IMR-90 (cell line): ENCODE results near the gene PTPRU. TPM values are rescaled to one million over a fixed set of nuclear protein-coding genes. Genes with fewer than 3 reads are reported as not detected.

Source experiments
- ATAC-seq: fragments of 200-7000 bp; cut with Tn5 transposase; 2 replicates; pipeline ENCODE4 v1.9.1; 2020; ENCODE audit warnings: low read depth, mild to moderate bottlenecking, moderate library complexity
- BruUV-seq: library from RNA; stranded (reverse); fragments of 400-500 nt; replicated peaks from 2 replicates; lab custom pipeline; 2021; lab: Mats Ljungman, UMichigan
- CTCF ChIA-PET: fragments of 300-600 bp; formaldehyde crosslinking; extraction: SDS; loops from one replicate; lab custom pipeline; 2021; ENCODE audit warnings: antibody characterized with exemption; lab: Yijun Ruan, JAX
- POLR2A ChIA-PET: fragments of 300-600 bp; sonication (Branson Sonifier 250); formaldehyde crosslinking; loops from one replicate; lab custom pipeline; 2022; ENCODE audit warnings: antibody characterized with exemption; ENCODE audit not compliant: unreplicated experiment; lab: Charles Lee
- DNase-seq: peaks from one replicate; pipeline ENCODE4 v3.0.0; 2013
- H2AFZ ChIP-seq: replicated peaks from 2 replicates; pipeline ENCODE3; 2013; ENCODE audit warnings: low read length, mild to moderate bottlenecking; ENCODE audit not compliant: poor library complexity
- H2AK5ac ChIP-seq: 2 replicates; pipeline ENCODE4 v1.6.1; 2013; ENCODE audit warnings: low read depth, low read length, inconsistent platforms
- H2AK9ac ChIP-seq: replicated peaks from 2 replicates; pipeline ENCODE3; 2013; ENCODE audit warnings: mild to moderate bottlenecking, low read depth, low read length, moderate library complexity; ENCODE audit not compliant: poor library complexity
- H2BK120ac ChIP-seq: 2 replicates; pipeline ENCODE4 v1.6.1; 2013; ENCODE audit warnings: low read depth, low read length, inconsistent platforms
- H2BK15ac ChIP-seq: 3 replicates; pipeline ENCODE4 v1.6.1; 2013; ENCODE audit warnings: low read depth, low read length, inconsistent platforms
- H2BK20ac ChIP-seq: 2 replicates; pipeline ENCODE4 v1.6.1; 2013; ENCODE audit warnings: low read depth, mild to moderate bottlenecking, inconsistent platforms, low read length, moderate library complexity
- H2BK5ac ChIP-seq: 2 replicates; pipeline ENCODE4 v1.6.1; 2013; ENCODE audit warnings: mild to moderate bottlenecking, low read depth, low read length, inconsistent platforms; ENCODE audit not compliant: poor library complexity, severe bottlenecking
- H3K14ac ChIP-seq: replicated peaks from 2 replicates; pipeline ENCODE4 v1.6.1; 2013; ENCODE audit warnings: low read depth, low read length, inconsistent platforms
- H3K18ac ChIP-seq: 2 replicates; pipeline ENCODE4 v1.6.1; 2013; ENCODE audit warnings: low read depth, low read length, control low read depth
- H3K23ac ChIP-seq: 2 replicates; pipeline ENCODE4 v1.6.1; 2013; ENCODE audit warnings: low read depth, low read length, inconsistent platforms
- H3K27ac ChIP-seq: 2 replicates; pipeline ENCODE4 v1.5.1; 2013; ENCODE audit warnings: mild to moderate bottlenecking, control low read depth, low read length; ENCODE audit not compliant: insufficient read depth
- H3K27me3 ChIP-seq: 2 replicates; pipeline ENCODE4 v1.6.1; 2013; ENCODE audit warnings: low read length; ENCODE audit not compliant: control insufficient read depth, insufficient read depth
- H3K36me3 ChIP-seq: 2 replicates; pipeline ENCODE4 v1.6.1; 2013; ENCODE audit warnings: low read length, mixed read lengths; ENCODE audit not compliant: control insufficient read depth, insufficient read depth
- H3K4ac ChIP-seq: 2 replicates; pipeline ENCODE4 v1.6.1; 2013; ENCODE audit warnings: low read depth, low read length, inconsistent platforms
- H3K4me1 ChIP-seq: 2 replicates; pipeline ENCODE4 v1.6.1; 2013; ENCODE audit warnings: low read length, mixed read lengths; ENCODE audit not compliant: control insufficient read depth, insufficient read depth
- H3K4me2 ChIP-seq: 2 replicates; pipeline ENCODE4 v1.6.1; 2013; ENCODE audit warnings: low read depth, mild to moderate bottlenecking, control low read depth, low read length, moderate library complexity
- H3K4me3 ChIP-seq: 2 replicates; pipeline ENCODE4 v1.5.1; 2013; ENCODE audit warnings: low read depth, mild to moderate bottlenecking, control low read depth, low read length, moderate library complexity; ENCODE audit not compliant: insufficient read depth
- H3K56ac ChIP-seq: 2 replicates; pipeline ENCODE4 v1.6.1; 2013; ENCODE audit warnings: low read length, inconsistent platforms; ENCODE audit not compliant: insufficient read depth; ENCODE audit errors: extremely low read depth
- H3K79me1 ChIP-seq, 2 experiments: 2 replicates each; pipeline ENCODE4 v1.6.1; 2013; ENCODE audit warnings: low read length in 2 of 2, inconsistent platforms in 1 of 2, low read depth in 1 of 2
- H3K9ac ChIP-seq: 2 replicates; pipeline ENCODE4 v1.6.1; 2013; ENCODE audit warnings: low read depth, low read length, control low read depth
- H3K9me1 ChIP-seq: 2 replicates; pipeline ENCODE4 v1.6.1; 2013; ENCODE audit warnings: low read length, inconsistent platforms; ENCODE audit not compliant: insufficient read depth
- H3K9me3 ChIP-seq: 2 replicates; pipeline ENCODE4 v1.6.1; 2013; ENCODE audit warnings: low read length; ENCODE audit not compliant: control insufficient read depth, insufficient read depth
- H4K20me1 ChIP-seq: 2 replicates; pipeline ENCODE4 v1.6.1; 2013; ENCODE audit warnings: low read length, inconsistent platforms; ENCODE audit not compliant: insufficient read depth
- H4K5ac ChIP-seq: 2 replicates; pipeline ENCODE4 v1.6.1; 2013; ENCODE audit warnings: mild to moderate bottlenecking, low read depth, low read length, control low read depth
- H4K8ac ChIP-seq, 2 experiments: 2 replicates each; pipeline ENCODE4 v1.6.1; 2013; ENCODE audit warnings: low read depth in 2 of 2, low read length in 2 of 2, control low read depth in 1 of 2, inconsistent platforms in 1 of 2
- H4K91ac ChIP-seq: 2 replicates; pipeline ENCODE4 v1.6.1; 2013; ENCODE audit warnings: low read depth, low read length, inconsistent platforms; ENCODE audit not compliant: insufficient read depth
- BHLHE40 ChIP-seq: fragments of 150-350 bp; IDR thresholded peaks from 2 replicates; pipeline ENCODE4 v1.6.1; 2016; ENCODE audit warnings: mild to moderate bottlenecking, low read depth, low read length
- CEBPB ChIP-seq: IDR thresholded peaks from 2 replicates; pipeline ENCODE4 v1.6.1; 2012; ENCODE audit warnings: low read depth, low read length, improper control_type of control experiment
- CHD1 ChIP-seq: IDR thresholded peaks from 2 replicates; pipeline ENCODE4 v1.6.1; 2012; ENCODE audit warnings: low read depth, low read length, improper control_type of control experiment
- CTCF ChIP-seq: conservative IDR thresholded peaks from 2 replicates; pipeline ENCODE4 v1.5.1; 2012; ENCODE audit warnings: mild to moderate bottlenecking, low read depth, low read length, improper control_type of control experiment
- FOS ChIP-seq: fragments of 150-350 bp; IDR thresholded peaks from 2 replicates; pipeline ENCODE4 v1.6.1; 2016; ENCODE audit warnings: low read depth, low read length
- MAFK ChIP-seq: IDR thresholded peaks from 2 replicates; pipeline ENCODE4 v1.6.1; 2012; ENCODE audit warnings: low read depth, low read length, improper control_type of control experiment
- MAZ ChIP-seq: IDR thresholded peaks from 2 replicates; pipeline ENCODE4 v1.6.1; 2012; ENCODE audit warnings: low read depth, mild to moderate bottlenecking, low read length, improper control_type of control experiment, moderate library complexity, borderline replicate concordance
- MXI1 ChIP-seq: IDR thresholded peaks from 2 replicates; pipeline ENCODE4 v1.6.1; 2012; ENCODE audit warnings: low read depth, mild to moderate bottlenecking, low read length, moderate library complexity, borderline replicate concordance
- NFE2L2 ChIP-seq: fragments of 150-350 bp; IDR thresholded peaks from 2 replicates; pipeline ENCODE4 v1.6.1; 2016; ENCODE audit warnings: low read depth, mild to moderate bottlenecking, low read length
- POLR2A ChIP-seq: IDR thresholded peaks from 2 replicates; pipeline ENCODE4 v1.6.1; 2012; ENCODE audit warnings: mild to moderate bottlenecking, low read depth, low read length
- RAD21 ChIP-seq: IDR thresholded peaks from 2 replicates; pipeline ENCODE4 v1.6.1; 2012; ENCODE audit warnings: low read length, improper control_type of control experiment
- RCOR1 ChIP-seq: IDR thresholded peaks from 2 replicates; pipeline ENCODE4 v1.6.1; 2012; ENCODE audit warnings: mild to moderate bottlenecking, low read length, improper control_type of control experiment; ENCODE audit not compliant: insufficient replicate concordance
- RFX5 ChIP-seq: IDR thresholded peaks from 2 replicates; pipeline ENCODE4 v1.8.0; 2012; ENCODE audit warnings: low read depth, mild to moderate bottlenecking, low read length, moderate library complexity
- SMC3 ChIP-seq: fragments of 150-350 bp; IDR thresholded peaks from 2 replicates; pipeline ENCODE4 v1.6.1; 2016; ENCODE audit warnings: low read depth, mild to moderate bottlenecking, antibody characterized with exemption, low read length, moderate library complexity
- WGBS, 2 experiments: methylation state at CpG; one replicate each; pipeline versions ENCODE4 v1.1.5 to v1.1.7; 2013; ENCODE audit warnings: missing lambda C conversion rate in 2 of 2; ENCODE audit not compliant: insufficient read length in 1 of 2; ENCODE audit errors: extremely low coverage in 2 of 2; 5-methylcytosine and 5-hydroxymethylcytosine counted together
- dilution Hi-C: fragments of 300-500 bp; cut with HindIII; formaldehyde crosslinking; loops from one replicate; pipeline ENCODE4 v1.14.3; 2018; ENCODE audit warnings: low sequenced_read_pairs; ENCODE audit not compliant: unreplicated experiment
- in situ Hi-C: fragments of 300-500 bp; cut with MboI; formaldehyde crosslinking; loops from 3 replicates; pipeline ENCODE4 v1.14.3; 2019; ENCODE audit warnings: low sequenced_read_pairs, inconsistent platforms, mixed read lengths
- intact Hi-C: fragments of 100-400 bp; cut with micrococcal nuclease; formaldehyde crosslinking; loops from 2 replicates; pipeline ENCODE4 v1.10.0; 2022
- polyA plus RNA-seq, 3 experiments: library from polyadenylated mRNA; depleted of rRNA; stranded (reverse); fragments of >200 nt; gene quantifications; 2 replicates each; pipeline ENCODE4 v1.2.3, GENCODE V29; 2012; ENCODE audit warnings: low replicate concordance in 1 of 3
- total RNA-seq: library from RNA; depleted of rRNA; stranded (reverse); fragments of >200 nt; gene quantifications from 2 replicates; pipeline ENCODE4 v1.2.3, GENCODE V29; 2012
- TF ChIP-seq, protein P1 (sequence below): fragments of 150-350 bp; IDR thresholded peaks from 2 replicates; pipeline ENCODE4 v1.6.1; 2017; ENCODE audit warnings: mild to moderate bottlenecking, antibody characterized with exemption, low read length, low read depth
- TF ChIP-seq, protein P2 (sequence below): fragments of 150-350 bp; IDR thresholded peaks from 2 replicates; pipeline ENCODE4 v1.6.1; 2016; ENCODE audit warnings: low read depth, mild to moderate bottlenecking, low read length, moderate library complexity, borderline replicate concordance

PTPRU gene
- total and polyA plus RNA-seq, 2 of the 4 experiments (the other 2 are of a cell fraction) = 7.0 to 10.7 TPM

DNA sequence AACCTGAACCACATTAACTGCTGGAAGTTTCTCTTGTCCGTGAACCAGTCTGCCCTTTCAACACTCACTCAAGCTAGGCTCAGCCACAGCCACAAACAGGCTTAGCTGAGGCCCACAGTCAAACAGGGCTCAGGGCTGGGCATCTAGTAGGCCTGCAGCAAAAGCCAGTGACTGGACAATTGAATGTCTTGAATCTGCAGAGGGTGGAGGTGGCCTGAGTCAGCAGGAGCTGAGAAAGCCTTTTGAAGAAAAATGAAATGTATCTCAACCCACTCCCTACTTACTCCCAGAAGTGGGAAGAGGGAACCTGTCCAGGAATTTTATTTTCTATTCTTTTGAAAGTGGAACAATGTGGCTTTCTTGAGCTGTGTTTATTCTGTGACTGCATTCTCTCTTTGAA lies 95.4 kb downstream of the PTPRU start:
- Histone ChIP-seq H3K79me1 (no peaks in the 10 kb centered on the region), H2BK120ac (no peak overlapping the region), H3K18ac (no peak overlapping the region), H2BK15ac (no peak overlapping the region), H3K36me3 (no peaks in the 10 kb centered on the region), H3K4me1 (no peaks in the 10 kb centered on the region), H3K27ac (no peak overlapping the region), H3K56ac (no peak overlapping the region), H2BK20ac (no peak overlapping the region), H3K4me2 (no peak overlapping the region), H3K14ac (no peak overlapping the region), H3K9ac (no peak overlapping the region), H2AK5ac (no peak overlapping the region), H3K4me3 (no peak overlapping the region), H3K27me3 (peaks cover 11% of the 10 kb centered on the region), H3K9me1 (no peaks in the 10 kb centered on the region), H4K20me1 (no peaks in the 10 kb centered on the region), H4K8ac (no peak overlapping the region), H2AK9ac (no peak overlapping the region), H2AFZ (no peak overlapping the region), H2BK5ac (no peak overlapping the region), H3K23ac (no peak overlapping the region), H3K4ac (no peak overlapping the region), H3K9me3 (no peaks in the 10 kb centered on the region), H4K5ac (no peak overlapping the region), H4K91ac (no peak overlapping the region)
- no CpG with 5 or more reads among the region's 1 CpG for WGBS, 2 experiments
- intact Hi-C loops = loop anchor here (1.0 kb wide), 1 partner anchor 27 kb away; no protein-coding TSS in a partner anchor
- TF ChIP-seq BHLHE40 = no peak
- no peak for TF ChIP-seq POLR2A
- TF ChIP-seq MAZ = no peak
- TF ChIP-seq RAD21 = no peak
- TF ChIP-seq CEBPB = no peak
- no peak for TF ChIP-seq MAFK
- no peak for TF ChIP-seq RCOR1
- no peak for TF ChIP-seq SMC3
- TF ChIP-seq CTCF = no peak
- TF ChIP-seq RFX5 = no peak
- no peak for TF ChIP-seq NFE2L2
- TF ChIP-seq, protein P1, sequence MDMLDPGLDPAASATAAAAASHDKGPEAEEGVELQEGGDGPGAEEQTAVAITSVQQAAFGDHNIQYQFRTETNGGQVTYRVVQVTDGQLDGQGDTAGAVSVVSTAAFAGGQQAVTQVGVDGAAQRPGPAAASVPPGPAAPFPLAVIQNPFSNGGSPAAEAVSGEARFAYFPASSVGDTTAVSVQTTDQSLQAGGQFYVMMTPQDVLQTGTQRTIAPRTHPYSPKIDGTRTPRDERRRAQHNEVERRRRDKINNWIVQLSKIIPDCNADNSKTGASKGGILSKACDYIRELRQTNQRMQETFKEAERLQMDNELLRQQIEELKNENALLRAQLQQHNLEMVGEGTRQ = no peak
- TF ChIP-seq, protein P2, sequence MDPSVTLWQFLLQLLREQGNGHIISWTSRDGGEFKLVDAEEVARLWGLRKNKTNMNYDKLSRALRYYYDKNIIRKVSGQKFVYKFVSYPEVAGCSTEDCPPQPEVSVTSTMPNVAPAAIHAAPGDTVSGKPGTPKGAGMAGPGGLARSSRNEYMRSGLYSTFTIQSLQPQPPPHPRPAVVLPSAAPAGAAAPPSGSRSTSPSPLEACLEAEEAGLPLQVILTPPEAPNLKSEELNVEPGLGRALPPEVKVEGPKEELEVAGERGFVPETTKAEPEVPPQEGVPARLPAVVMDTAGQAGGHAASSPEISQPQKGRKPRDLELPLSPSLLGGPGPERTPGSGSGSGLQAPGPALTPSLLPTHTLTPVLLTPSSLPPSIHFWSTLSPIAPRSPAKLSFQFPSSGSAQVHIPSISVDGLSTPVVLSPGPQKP = no peak
- no peak for TF ChIP-seq CHD1
- TF ChIP-seq MXI1 = no peak
- no peak for TF ChIP-seq FOS
- dilution Hi-C loops = no loop called here
- POLR2A ChIA-PET = no interaction called here
- ATAC-seq (no peak), DNase-seq (no peak)
- CTCF ChIA-PET = interaction anchor here (1.9 kb wide), 1 partner anchor 10 kb away, joined by 7 read pairs; no protein-coding TSS in a partner anchor
- BruUV-seq = no TSS peak
- in situ Hi-C loops = no loop called here
